HUDEP-2 (cell line): ENCODE data around the gene STEAP1.
"Not testable (repeated sequence)": the region's sequence is repeated elsewhere in the genome, so short reads cannot be mapped to it uniquely, and the experiment has no call there.

ENCODE experiments used
- DNase-seq, 76 experiments: peaks; one replicate each; lab custom pipeline; 2025; ENCODE audit not compliant: unreplicated experiment in 76 of 76; lab: John Stamatoyannopoulos, UW

The STEAP1 gene

GRCh38 chr7:90173127-90173844, 19.0 kb downstream of the STEAP1 start:
- DNase-seq: no peak

GRCh38 chr7:90175667-90176066, 21.4 kb downstream of the STEAP1 start:
- no peak for DNase-seq

DNA sequence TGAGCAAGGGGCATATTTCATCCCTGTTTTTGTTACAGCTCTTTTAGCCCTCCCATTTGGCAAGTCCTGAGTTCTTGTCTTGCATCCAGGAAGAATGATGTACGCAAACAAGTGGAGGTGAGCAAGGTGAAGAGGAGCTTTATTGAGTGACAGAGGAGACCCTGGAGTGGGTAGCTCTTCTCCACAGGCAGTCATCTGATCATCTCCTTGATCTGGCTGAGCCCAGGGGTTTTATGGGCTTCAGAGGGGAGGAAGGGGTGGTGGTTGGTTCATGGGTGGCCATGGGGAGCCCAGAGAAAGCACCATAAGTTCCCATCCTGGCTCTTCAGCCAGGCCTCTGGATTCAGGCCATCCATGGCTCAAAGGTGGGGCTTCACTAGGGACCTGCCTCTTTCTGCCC, 21.9 kb downstream of the STEAP1 start:
- DNase-seq: no peak

GRCh38 chr7:90178166-90178565, 23.9 kb downstream of the STEAP1 start:
- DNase-seq: no peak

DNA sequence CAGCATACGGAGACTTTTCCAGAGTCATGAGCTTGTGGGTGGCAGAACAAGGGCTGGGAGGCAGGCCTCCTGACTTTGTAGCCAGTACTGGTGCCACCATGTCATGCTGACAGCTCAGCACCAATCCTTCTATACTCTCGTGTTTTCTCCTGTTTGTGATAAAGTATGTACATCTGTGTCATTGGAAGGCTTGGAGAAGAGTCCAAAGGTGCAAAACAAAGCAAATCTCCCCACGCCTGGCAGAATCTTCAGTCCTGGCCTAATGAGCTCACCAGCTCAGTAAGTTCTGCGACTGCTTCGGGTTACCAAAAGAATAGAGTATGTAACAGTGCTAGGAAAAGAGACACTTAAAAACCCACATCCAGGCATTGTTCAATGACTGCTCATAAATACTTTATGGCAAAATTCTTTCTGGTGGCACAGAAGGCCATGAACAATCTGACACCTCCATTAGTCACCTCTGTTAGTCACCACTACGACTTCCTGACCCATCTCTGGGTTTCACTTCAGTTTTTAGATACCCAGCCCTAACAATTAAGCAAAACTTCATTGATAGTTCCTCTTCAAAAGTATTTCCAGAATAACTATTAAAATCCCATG, 24.5 kb downstream of the STEAP1 start:
- DNase-seq: no peak

GRCh38 chr7:90180011-90180585, 25.8 kb downstream of the STEAP1 start:
- no peak for DNase-seq

- DNase-seq: no peak
Measured at GRCh38 chr7:90180649-90181048, 26.4 kb downstream of the STEAP1 start.

GRCh38 chr7:90181485-90181884, 27.2 kb downstream of the STEAP1 start:
- DNase-seq: no peak

GRCh38 chr7:90186290-90186689, 32.0 kb downstream of the STEAP1 start:
- not testable (repeated sequence) for DNase-seq

GRCh38 chr7:90187507-90188050, 33.3 kb downstream of the STEAP1 start:
- no peak for DNase-seq

DNA sequence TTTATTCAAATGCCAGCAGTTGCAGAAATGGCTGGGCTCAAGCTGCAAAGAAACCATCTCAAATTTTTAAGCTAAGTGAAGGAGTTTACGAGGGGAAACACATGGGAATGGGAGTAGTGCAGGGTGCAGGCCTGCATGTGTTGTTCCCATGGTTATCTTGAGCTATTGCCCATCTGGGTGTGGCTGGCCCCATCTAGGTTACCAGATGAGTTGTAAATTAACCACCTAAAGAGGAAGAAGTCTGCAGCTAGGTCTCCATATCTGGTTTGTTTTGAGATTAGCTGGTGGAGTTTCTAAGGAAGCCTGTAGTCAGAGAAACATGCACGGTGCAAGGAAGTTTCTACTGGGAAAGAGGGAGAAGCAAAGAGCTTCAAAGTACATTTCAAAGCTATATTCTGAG, 34.0 kb downstream of the STEAP1 start:
- DNase-seq: no peak

GRCh38 chr7:90190995-90191394, 36.7 kb downstream of the STEAP1 start:
- no peak for DNase-seq

GRCh38 chr7:90191648-90192047, 37.4 kb downstream of the STEAP1 start:
- no peak for DNase-seq

- no peak for DNase-seq
Measured at GRCh38 chr7:90192876-90193750, 38.8 kb downstream of the STEAP1 start.

GRCh38 chr7:90194911-90195809, 40.9 kb downstream of the STEAP1 start:
- no peak for DNase-seq

- DNase-seq: no peak
Measured at GRCh38 chr7:90201500-90202195, 47.4 kb downstream of the STEAP1 start.

DNA sequence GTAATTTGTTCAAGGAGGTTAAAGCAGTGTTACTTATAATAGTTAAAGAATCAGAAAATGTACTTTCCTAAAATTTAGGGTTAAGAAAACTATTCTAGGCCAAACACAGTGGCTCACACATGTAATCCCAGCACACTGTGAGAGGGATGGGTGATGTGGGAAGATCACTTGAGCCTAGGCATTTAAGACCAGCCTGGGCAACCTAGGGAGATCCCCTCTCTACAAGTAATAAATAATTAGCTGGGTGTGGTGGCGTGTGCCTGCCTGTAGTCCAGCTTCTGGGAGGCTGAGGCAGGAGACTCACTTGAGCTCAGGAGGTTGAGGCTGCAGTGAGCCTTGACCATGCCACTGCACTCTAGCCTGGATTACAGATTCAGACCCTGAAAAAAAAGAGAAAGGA, 53.7 kb downstream of the STEAP1 start:
- no peak for DNase-seq

DNA sequence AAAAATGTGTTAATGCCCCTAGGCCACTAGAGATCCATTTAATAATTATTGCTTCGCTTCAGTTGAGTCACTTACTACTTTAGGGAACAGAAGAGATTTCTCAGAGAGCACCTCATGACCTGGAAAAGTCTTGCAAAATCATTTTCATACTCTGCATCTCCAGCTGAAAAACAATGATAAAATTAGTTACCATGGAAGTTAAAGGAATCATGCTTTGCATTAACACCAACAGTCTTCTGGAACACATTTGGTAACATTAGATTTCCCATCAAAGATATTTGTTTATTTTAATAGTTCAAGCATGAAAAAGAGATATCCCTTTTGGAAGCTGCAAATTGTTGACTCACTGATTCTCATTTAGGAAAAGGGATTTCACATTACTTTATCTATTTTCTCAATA, 55.5 kb downstream of the STEAP1 start:
- no peak for DNase-seq

DNA sequence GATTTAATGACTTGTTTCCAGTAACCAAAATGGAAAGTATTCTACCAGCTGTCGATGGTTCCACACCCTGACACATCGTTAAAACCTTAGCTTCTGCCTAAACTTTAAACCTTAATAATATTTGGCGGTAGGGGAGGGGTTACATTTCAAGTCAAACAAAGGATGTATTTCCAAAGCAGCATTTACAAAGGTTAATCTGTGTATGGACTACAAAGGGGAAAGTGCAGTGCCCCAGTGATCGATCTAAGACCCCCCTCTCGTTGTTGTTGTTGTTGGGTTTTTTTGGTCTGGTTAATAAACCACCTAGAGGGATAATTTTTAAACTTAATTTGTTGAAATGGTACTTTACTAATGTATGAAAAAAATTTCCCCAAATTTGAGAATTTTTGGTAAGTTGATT, 56.2 kb downstream of the STEAP1 start:
- DNase-seq: no peak
